ENCODE data around the gene MKLN1. TPM values are rescaled to one million over a fixed set of nuclear protein-coding genes. Genes with fewer than 3 reads are reported as not detected.
"Not testable (repeated sequence)": the region's sequence is repeated elsewhere in the genome, so short reads cannot be mapped to it uniquely, and the experiment has no call there.

Gene MKLN1
- total and polyA plus RNA-seq, 7 donors = 6.6 to 68.1 (median 48.2) TPM

DNA sequence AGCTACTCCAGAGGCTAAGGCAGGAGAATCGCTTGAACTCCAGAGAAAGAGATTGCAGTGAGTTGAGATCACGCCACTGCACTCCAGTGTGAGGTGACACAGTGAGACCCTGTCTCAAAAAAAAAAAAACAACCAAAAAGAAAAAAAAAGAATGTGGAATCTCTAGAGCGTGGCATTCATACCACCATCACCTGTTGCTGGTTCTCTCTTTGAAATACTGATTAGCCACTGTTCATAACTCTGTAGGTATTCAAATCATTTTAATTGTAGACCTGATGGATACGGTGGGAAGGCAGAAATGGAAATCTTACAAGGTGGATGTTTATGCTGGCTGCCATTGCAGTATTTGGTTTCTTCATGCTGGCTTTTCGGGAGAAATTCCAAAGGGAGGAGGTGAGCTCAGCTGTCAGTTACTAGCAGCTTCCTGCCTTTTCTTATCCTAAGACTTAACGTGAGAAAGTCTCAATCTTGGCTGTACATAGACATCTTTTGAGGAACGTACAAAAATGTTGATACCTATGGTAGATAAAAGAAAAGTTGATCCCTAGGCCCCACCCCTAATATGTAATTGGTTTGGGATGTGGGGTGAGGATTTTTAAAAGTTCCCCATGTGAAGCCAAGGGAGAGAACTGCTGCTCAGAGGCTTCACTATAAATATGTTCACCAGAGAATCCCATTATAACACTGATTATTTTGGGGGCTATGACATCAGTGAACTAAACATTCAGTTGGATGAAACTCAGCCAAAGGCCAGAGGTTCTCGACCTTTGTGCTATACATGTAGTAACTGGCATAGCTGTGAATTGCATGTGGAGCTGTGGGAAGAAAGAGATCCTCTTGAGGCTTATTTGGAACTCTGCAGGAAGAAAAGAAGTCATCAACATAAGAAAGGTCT, 26.9 kb upstream of the MKLN1 start:
- H3K36me3 ChIP-seq = no peaks in the 10 kb centered on the region
- H3K27ac ChIP-seq = no peak overlapping the region
- intact Hi-C loops (cut with DNase I) = no loop called here
- 78 to 87% methylated on average over 8 of the region's 8 CpGs for WGBS, 2 donors
- H3K27me3 ChIP-seq = no peaks in the 10 kb centered on the region
- no peak overlapping the region for H3K4me3 ChIP-seq
- no peak for TF ChIP-seq POLR2A (IDR thresholded peaks at IDR 0.05)
- TF ChIP-seq POLR2AphosphoS5 (IDR thresholded peaks at IDR 0.05) = no peak
- TF ChIP-seq EP300 (IDR thresholded peaks at IDR 0.05) = no peak
- no peak for TF ChIP-seq CTCF (IDR thresholded peaks at IDR 0.05)
- DNase-seq = no peak
- H3K4me1 ChIP-seq = peaks cover 0 to 9% (median 4%) of the 10 kb centered on the region in 4 donors
- no peaks in the 10 kb centered on the region for H3K9me3 ChIP-seq

DNA sequence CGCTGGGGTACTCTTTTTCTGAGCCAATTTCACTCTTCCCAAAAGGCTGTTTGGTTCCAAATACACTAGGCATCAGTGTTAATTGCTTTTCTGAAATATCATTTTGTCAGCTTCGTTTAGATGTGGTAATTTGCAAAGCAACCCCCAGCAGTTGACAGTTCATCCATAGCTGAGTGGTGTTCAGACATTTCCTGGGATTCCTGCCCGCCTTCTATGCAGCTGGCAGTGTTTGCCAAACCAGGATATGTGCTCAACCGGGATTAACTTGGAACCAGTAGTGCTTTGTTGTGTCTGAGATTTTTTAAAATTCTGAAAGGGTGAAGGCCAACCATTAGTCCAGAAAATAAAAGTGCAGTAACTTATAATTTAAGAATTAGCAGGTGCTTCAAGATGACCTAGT, 25.2 kb upstream of the MKLN1 start:
- H3K27me3 ChIP-seq = no peaks in the 10 kb centered on the region
- no peaks in the 10 kb centered on the region for H3K36me3 ChIP-seq
- peaks cover 0 to 9% (median 4%) of the 10 kb centered on the region in 4 donors for H3K4me1 ChIP-seq
- TF ChIP-seq CTCF (IDR thresholded peaks at IDR 0.05) (no peak), EP300 (IDR thresholded peaks at IDR 0.05) (no peak), POLR2A (IDR thresholded peaks at IDR 0.05) (no peak), POLR2AphosphoS5 (IDR thresholded peaks at IDR 0.05) (no peak)
- no peak overlapping the region for H3K4me3 ChIP-seq
- intact Hi-C loops (cut with DNase I) = no loop called here
- H3K9me3 ChIP-seq = peaks cover 0 to 6% (median 0%) of the 10 kb centered on the region in 4 donors
- H3K27ac ChIP-seq = no peak overlapping the region
- no peak for DNase-seq
- 88 to 91% methylated on average over 4 of the region's 4 CpGs for WGBS, 2 donors

- H3K27me3 ChIP-seq = no peaks in the 10 kb centered on the region
- H3K36me3 ChIP-seq = no peaks in the 10 kb centered on the region
- intact Hi-C loops (cut with DNase I) = no loop called here
- H3K4me1 ChIP-seq = peaks cover 0 to 9% (median 4%) of the 10 kb centered on the region in 4 donors
- TF ChIP-seq POLR2A (IDR thresholded peaks at IDR 0.05) (no peak), CTCF (IDR thresholded peaks at IDR 0.05) (peak in 2 of 4 experiments; percentile 22 to 39)
- WGBS, 2 donors = 69 to 80% methylated on average over 8 of the region's 8 CpGs
- peaks cover 0 to 6% (median 0%) of the 10 kb centered on the region in 4 donors for H3K9me3 ChIP-seq
- DNase-seq = no peak
- H3K4me3 ChIP-seq = no peak overlapping the region
- no peak overlapping the region for H3K27ac ChIP-seq
These were observed 24.6 kb upstream of the MKLN1 start for GRCh38 chr7:131302876-131303707.

GRCh38 chr7:131305152-131305551, 22.5 kb upstream of the MKLN1 start:
- Histone ChIP-seq H3K9me3 (peaks cover 0 to 6% (median 0%) of the 10 kb centered on the region in 4 donors), H3K27ac (no peak overlapping the region), H3K4me1 (peaks cover 0 to 9% (median 4%) of the 10 kb centered on the region in 4 donors), H3K4me3 (no peak overlapping the region), H3K27me3 (no peaks in the 10 kb centered on the region), H3K36me3 (no peaks in the 10 kb centered on the region)
- no peak for DNase-seq
- intact Hi-C loops (cut with DNase I) = no loop called here
- TF ChIP-seq CTCF (IDR thresholded peaks at IDR 0.05) = no peak
- TF ChIP-seq POLR2A (IDR thresholded peaks at IDR 0.05) = no peak
- no peak for TF ChIP-seq POLR2AphosphoS5 (IDR thresholded peaks at IDR 0.05)
- TF ChIP-seq EP300 (IDR thresholded peaks at IDR 0.05) = no peak

DNA sequence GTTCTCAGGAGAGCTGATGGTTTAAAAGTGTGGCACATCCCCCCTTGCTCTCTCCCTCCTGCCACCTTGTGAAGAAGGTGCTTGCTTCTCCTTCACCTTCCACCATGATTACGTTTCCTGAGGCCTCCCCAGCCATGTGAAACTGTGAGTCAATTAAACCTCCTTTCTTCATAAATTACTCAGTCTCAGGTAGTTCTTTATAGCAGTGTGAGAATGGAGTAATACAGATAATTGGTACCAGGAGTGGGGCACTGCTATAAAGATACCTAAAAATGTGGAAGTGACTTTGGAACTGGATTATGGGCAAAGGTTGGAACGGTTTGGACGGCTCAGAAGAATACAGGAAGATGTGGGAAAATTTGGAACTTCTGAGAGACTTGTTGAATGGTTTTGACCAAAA, 21.6 kb upstream of the MKLN1 start:
- H3K36me3 ChIP-seq; H3K27ac ChIP-seq; H3K4me1 ChIP-seq; H3K9me3 ChIP-seq; intact Hi-C loops (cut with DNase I); H3K4me3 ChIP-seq; H3K27me3 ChIP-seq; DNase-seq: not testable (repeated sequence)
- 93 to 96% methylated on average over 3 of the region's 3 CpGs for WGBS, 2 donors
